Mesodermal cell (in vitro differentiated cells): ENCODE data around the gene AMOTL1.

Experiments used
- H3K27ac ChIP-seq: 2 replicates; pipeline ENCODE4 v1.7.0; 2013; ENCODE audit warnings: mild to moderate bottlenecking, low read depth, low read length, moderate library complexity; ENCODE audit not compliant: severe bottlenecking
- H3K36me3 ChIP-seq: 2 replicates; pipeline ENCODE4 v1.7.1; 2013; ENCODE audit warnings: mild to moderate bottlenecking, low read length, moderate library complexity; ENCODE audit not compliant: control insufficient read depth, insufficient read depth
- H3K4me1 ChIP-seq: one replicate; pipeline ENCODE4 v1.7.1; 2013; ENCODE audit warnings: mild to moderate bottlenecking, low read length; ENCODE audit not compliant: insufficient read depth, control insufficient read depth, poor library complexity, severe bottlenecking
- H3K4me3 ChIP-seq: 2 replicates; pipeline ENCODE4 v1.7.0; 2013; ENCODE audit warnings: low read length, control low read depth, mild to moderate bottlenecking; ENCODE audit not compliant: insufficient read depth, poor library complexity, severe bottlenecking; ENCODE audit errors: extremely low read depth
- H3K9me3 ChIP-seq: 2 replicates; pipeline ENCODE4 v1.7.1; 2013; ENCODE audit warnings: mild to moderate bottlenecking, low read length, moderate library complexity; ENCODE audit not compliant: control insufficient read depth
- WGBS, 2 experiments: methylation state at CpG; one replicate each; pipeline ENCODE4 v1.1.5; 2013; ENCODE audit warnings: missing lambda C conversion rate in 2 of 2; ENCODE audit not compliant: insufficient coverage in 2 of 2; 5-methylcytosine and 5-hydroxymethylcytosine counted together

The AMOTL1 gene

DNA sequence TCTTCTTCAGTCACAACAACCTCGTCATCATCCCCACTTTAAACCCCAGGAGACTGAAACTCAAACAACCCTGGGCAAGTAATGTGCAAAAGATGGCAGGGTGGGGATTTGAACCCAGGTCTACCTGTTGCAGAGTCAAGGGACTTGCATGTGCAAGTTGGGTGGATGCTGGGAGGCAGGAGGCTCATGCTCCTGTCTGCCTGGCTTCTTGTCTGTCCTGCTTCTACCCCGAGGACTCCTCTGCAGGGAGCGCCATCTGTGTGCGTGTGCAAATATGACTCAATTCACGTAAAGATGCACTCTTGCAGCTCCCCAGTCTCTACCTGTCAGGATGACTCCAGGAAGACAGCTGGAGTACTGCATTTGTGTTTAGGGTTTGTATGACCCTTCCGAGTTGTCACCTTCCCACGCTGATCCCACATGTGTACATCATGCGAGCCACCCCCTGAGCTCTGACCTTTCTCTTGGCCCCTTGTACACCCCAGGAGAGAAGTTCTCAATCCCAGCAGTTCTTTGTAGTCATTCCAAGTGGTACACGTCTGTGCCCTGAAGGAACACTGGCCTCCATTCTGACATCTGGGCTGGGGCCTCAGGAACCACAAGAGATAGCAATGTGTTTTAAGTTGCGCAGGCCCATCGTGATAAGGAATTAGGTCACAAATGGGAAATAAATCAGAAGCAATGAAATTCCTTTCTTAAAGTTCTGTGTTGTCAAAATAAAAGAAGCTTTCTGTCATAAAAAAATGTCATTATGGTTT, 109.5 kb downstream of the AMOTL1 start:
- Histone ChIP-seq H3K4me1 (peaks cover 28% of the 10 kb centered on the region), H3K4me3 (no peak overlapping the region), H3K36me3 (peaks cover 86% of the 10 kb centered on the region), H3K27ac (peak overlapping the region; percentile 90), H3K9me3 (no peaks in the 10 kb centered on the region)
- WGBS, 2 experiments: 98% methylated on average over 8 to 10 of the region's 11 CpGs

- no peak overlapping the region for H3K4me3 ChIP-seq
- H3K36me3 ChIP-seq: peaks cover 87% of the 10 kb centered on the region
- WGBS, 2 experiments: 100% methylated on average over 1 to 2 of the region's 2 CpGs
- H3K27ac ChIP-seq: no peak overlapping the region
- peaks cover 27% of the 10 kb centered on the region for H3K4me1 ChIP-seq
- H3K9me3 ChIP-seq: no peaks in the 10 kb centered on the region
Observed at GRCh38 chr11:94879006-94879405, 110.8 kb downstream of the AMOTL1 start.

DNA sequence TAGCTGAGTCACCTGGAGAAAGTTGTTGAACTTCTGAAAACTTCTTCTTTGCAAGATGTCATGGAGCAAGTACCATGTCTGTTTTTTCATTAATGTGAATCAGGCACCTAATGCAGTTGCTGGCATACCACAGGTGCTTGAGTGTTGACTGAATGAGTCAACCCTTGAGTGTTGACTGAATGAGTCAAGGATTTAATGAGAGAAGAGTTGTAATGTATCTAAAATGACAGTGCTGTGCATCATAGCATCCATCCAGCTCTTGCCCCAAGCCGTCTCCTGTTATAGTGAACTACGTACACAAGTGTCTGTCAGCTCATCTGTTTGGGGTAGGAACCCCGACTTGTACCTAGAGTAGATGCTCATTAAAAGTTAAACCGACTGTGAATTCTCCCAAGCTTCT, 112.1 kb downstream of the AMOTL1 start:
- Histone ChIP-seq H3K36me3 (peaks cover 87% of the 10 kb centered on the region), H3K4me3 (no peak overlapping the region), H3K9me3 (no peaks in the 10 kb centered on the region), H3K4me1 (peaks cover 24% of the 10 kb centered on the region), H3K27ac (no peak overlapping the region)
- WGBS, 2 experiments: 95 to 98% methylated on average over 4 of the region's 4 CpGs

DNA sequence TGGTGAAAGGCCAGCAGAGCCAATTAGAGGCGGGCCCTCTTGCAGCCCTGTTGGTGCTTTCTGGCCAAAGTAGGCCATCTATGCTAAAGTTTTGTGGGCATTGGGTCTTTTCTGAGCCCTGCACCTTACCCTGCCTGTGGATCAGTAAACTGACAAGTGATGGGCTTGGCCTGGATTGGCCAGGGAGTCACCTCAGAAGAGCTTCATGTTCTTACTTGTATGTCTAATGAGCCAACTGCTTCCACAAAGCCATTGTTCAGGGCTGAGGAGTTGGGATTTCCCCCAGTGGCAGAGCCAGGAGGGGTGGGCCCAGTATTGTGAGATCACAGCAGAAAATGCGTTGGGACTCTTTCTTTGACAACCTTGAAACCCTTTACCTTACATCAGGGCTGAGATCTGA, 114.8 kb downstream of the AMOTL1 start:
- Histone ChIP-seq H3K9me3 (peaks cover 11% of the 10 kb centered on the region), H3K36me3 (peaks cover 94% of the 10 kb centered on the region), H3K27ac (no peak overlapping the region), H3K4me1 (no peaks in the 10 kb centered on the region), H3K4me3 (no peak overlapping the region)
- whole genome bisulfite sequencing, 2 experiments: 100% methylated on average over 1 to 2 of the region's 2 CpGs

GRCh38 chr11:94883878-94884277, 115.7 kb downstream of the AMOTL1 start:
- H3K27ac ChIP-seq: no peak overlapping the region
- H3K36me3 ChIP-seq: peaks cover 87% of the 10 kb centered on the region
- no peaks in the 10 kb centered on the region for H3K4me1 ChIP-seq

GRCh38 chr11:94884376-94884775, 116.2 kb downstream of the AMOTL1 start:
- H3K27ac ChIP-seq: no peak overlapping the region
- WGBS, 2 experiments: 95 to 100% methylated on average over 3 to 6 of the region's 6 CpGs
- peaks cover 82% of the 10 kb centered on the region for H3K36me3 ChIP-seq
- no peaks in the 10 kb centered on the region for H3K4me1 ChIP-seq
- peaks cover 11% of the 10 kb centered on the region for H3K9me3 ChIP-seq
- no peak overlapping the region for H3K4me3 ChIP-seq

More at GRCh38 chr11:94883878-94884277, 115.7 kb downstream of the AMOTL1 start:
- H3K4me3 ChIP-seq: no peak overlapping the region
- peaks cover 11% of the 10 kb centered on the region for H3K9me3 ChIP-seq

- peaks cover 11% of the 10 kb centered on the region for H3K9me3 ChIP-seq
- peaks cover 74% of the 10 kb centered on the region for H3K36me3 ChIP-seq
- no peak overlapping the region for H3K4me3 ChIP-seq
- 50 to 75% methylated on average over 2 to 4 of the region's 5 CpGs for WGBS, 2 experiments
- H3K27ac ChIP-seq: no peak overlapping the region
- no peaks in the 10 kb centered on the region for H3K4me1 ChIP-seq
Observed at GRCh38 chr11:94885133-94885532, 117.0 kb downstream of the AMOTL1 start.

- Histone ChIP-seq H3K4me3 (no peak overlapping the region), H3K27ac (no peak overlapping the region), H3K36me3 (peaks cover 70% of the 10 kb centered on the region), H3K4me1 (no peaks in the 10 kb centered on the region), H3K9me3 (peaks cover 11% of the 10 kb centered on the region)
Observed at GRCh38 chr11:94885581-94885980, 117.4 kb downstream of the AMOTL1 start.

DNA sequence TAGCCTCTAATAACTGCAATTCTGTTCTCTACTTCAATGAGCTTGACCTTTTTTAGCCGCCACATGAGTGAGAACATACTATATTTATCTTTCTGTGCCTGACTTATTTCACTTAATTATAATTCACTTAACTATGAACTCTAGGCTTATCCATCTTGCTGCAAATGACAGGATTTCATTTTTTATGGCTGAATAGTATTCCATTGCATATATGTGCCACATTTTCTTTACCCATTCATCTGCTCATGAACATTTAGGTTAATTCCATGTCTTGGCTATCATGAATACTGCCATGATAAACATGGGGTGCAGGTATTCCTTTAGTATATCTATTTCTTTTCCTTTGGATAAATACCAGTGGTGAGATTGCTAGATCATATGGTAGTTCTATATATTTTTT, 120.0 kb downstream of the AMOTL1 start:
- peaks cover 47% of the 10 kb centered on the region for H3K36me3 ChIP-seq
- WGBS, 2 experiments: no CpG with 5 or more reads among the region's 1 CpG

GRCh38 chr11:94895451-94895850, 127.3 kb downstream of the AMOTL1 start:
- WGBS, 2 experiments: 83 to 86% methylated on average over 1 to 2 of the region's 2 CpGs

More for the DNA sequence above, 120.0 kb downstream of the AMOTL1 start:
- peaks cover 11% of the 10 kb centered on the region for H3K9me3 ChIP-seq
- H3K4me1 ChIP-seq: no peaks in the 10 kb centered on the region
- no peak overlapping the region for H3K27ac ChIP-seq
- H3K4me3 ChIP-seq: no peak overlapping the region

GRCh38 chr11:94895971-94896370, 127.8 kb downstream of the AMOTL1 start:
- Histone ChIP-seq H3K9me3 (peaks cover 16% of the 10 kb centered on the region), H3K4me1 (peaks cover 11% of the 10 kb centered on the region), H3K36me3 (peaks cover 54% of the 10 kb centered on the region), H3K4me3 (no peak overlapping the region), H3K27ac (peak overlapping the region; percentile 77)
- WGBS, 2 experiments: 100% methylated on average over 2 of the region's 2 CpGs

More at GRCh38 chr11:94895451-94895850, 127.3 kb downstream of the AMOTL1 start:
- Histone ChIP-seq H3K36me3 (peaks cover 51% of the 10 kb centered on the region), H3K27ac (peak overlapping the region; percentile 77), H3K4me3 (no peak overlapping the region), H3K9me3 (peaks cover 16% of the 10 kb centered on the region), H3K4me1 (peaks cover 11% of the 10 kb centered on the region)
